ENCODE results near the gene TMEM9B. TPM values are rescaled to one million over a fixed set of nuclear protein-coding genes. Genes with fewer than 3 reads are reported as not detected.

The TMEM9B gene
- polyA plus RNA-seq, 2 of the 4 experiments (the other 2 are of a cell fraction) = 35.1 to 47.3 TPM

GRCh38 chr11:8941341-8942103 is 22.7 kb downstream of the TMEM9B start:
- Histone ChIP-seq H3K4me2 (no peak overlapping the region), H3K4me1 (no peaks in the 10 kb centered on the region), H3K9me3 (no peaks in the 10 kb centered on the region), H3K27ac (no peak overlapping the region), H3K4me3 (no peak overlapping the region)
- DNase-seq (ENCODE audit: low read depth in 1 of 2, low spot score in 1 of 2) (no peak), ATAC-seq (no peak), FAIRE-seq (no peak)
- POLR2A ChIA-PET = no interaction called here
- TF ChIP-seq EP300 (IDR thresholded peaks at IDR 0.05) (no peak), EHMT2 (IDR thresholded peaks at IDR 0.05; ENCODE audit: low read depth) (no peak), NR3C1 (IDR thresholded peaks at IDR 0.05) (no peak), PHF8 (IDR thresholded peaks at IDR 0.05; ENCODE audit: borderline replicate concordance, low read depth) (no peak), RCOR1 (IDR thresholded peaks at IDR 0.05; ENCODE audit: low read depth, low read length) (no peak), MAFK (IDR thresholded peaks at IDR 0.05; ENCODE audit: partially characterized antibody) (no peak), RNF2 (IDR thresholded peaks at IDR 0.05; ENCODE audit: borderline replicate concordance, low read depth) (no peak)
- TF ChIP-seq, protein P1, sequence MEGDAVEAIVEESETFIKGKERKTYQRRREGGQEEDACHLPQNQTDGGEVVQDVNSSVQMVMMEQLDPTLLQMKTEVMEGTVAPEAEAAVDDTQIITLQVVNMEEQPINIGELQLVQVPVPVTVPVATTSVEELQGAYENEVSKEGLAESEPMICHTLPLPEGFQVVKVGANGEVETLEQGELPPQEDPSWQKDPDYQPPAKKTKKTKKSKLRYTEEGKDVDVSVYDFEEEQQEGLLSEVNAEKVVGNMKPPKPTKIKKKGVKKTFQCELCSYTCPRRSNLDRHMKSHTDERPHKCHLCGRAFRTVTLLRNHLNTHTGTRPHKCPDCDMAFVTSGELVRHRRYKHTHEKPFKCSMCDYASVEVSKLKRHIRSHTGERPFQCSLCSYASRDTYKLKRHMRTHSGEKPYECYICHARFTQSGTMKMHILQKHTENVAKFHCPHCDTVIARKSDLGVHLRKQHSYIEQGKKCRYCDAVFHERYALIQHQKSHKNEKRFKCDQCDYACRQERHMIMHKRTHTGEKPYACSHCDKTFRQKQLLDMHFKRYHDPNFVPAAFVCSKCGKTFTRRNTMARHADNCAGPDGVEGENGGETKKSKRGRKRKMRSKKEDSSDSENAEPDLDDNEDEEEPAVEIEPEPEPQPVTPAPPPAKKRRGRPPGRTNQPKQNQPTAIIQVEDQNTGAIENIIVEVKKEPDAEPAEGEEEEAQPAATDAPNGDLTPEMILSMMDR (IDR thresholded peaks at IDR 0.05) = no peak
- WGBS (ENCODE audit: missing lambda C conversion rate) = 74% methylated on average over 8 of the region's 8 CpGs
- CTCF ChIA-PET = interaction anchor here (1.2 kb wide), 2 partner anchors 78 to 196 kb away, joined by 3 read pairs; no protein-coding TSS in a partner anchor

GRCh38 chr11:8937659-8938058 is 26.6 kb downstream of the TMEM9B start:
- Histone ChIP-seq H3K27ac (no peak overlapping the region), H3K4me3 (no peak overlapping the region), H3K4me2 (no peak overlapping the region), H3K4me1 (peaks cover 11% of the 10 kb centered on the region), H3K9me3 (no peaks in the 10 kb centered on the region)
- TF ChIP-seq, protein P2, sequence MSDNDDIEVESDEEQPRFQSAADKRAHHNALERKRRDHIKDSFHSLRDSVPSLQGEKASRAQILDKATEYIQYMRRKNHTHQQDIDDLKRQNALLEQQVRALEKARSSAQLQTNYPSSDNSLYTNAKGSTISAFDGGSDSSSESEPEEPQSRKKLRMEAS (IDR thresholded peaks at IDR 0.05) = no peak
- ChIA-PET POLR2A (interaction anchor here (1.1 kb wide), 1 partner anchor 249 kb away, joined by 3 read pairs; no protein-coding TSS in a partner anchor), CTCF (interaction anchor here (0.9 to 5.2 kb wide), 5 partner anchors 10 to 200 kb away, joined by 3 to 25 read pairs (median 3); partner anchors contain the start of gene AKIP1)
- WGBS (ENCODE audit: missing lambda C conversion rate) = 80% methylated on average over 14 of the region's 14 CpGs
- no peak for ATAC-seq
- no peak for DNase-seq (ENCODE audit: low read depth in 1 of 2, low spot score in 1 of 2)
- no peak for FAIRE-seq

DNA sequence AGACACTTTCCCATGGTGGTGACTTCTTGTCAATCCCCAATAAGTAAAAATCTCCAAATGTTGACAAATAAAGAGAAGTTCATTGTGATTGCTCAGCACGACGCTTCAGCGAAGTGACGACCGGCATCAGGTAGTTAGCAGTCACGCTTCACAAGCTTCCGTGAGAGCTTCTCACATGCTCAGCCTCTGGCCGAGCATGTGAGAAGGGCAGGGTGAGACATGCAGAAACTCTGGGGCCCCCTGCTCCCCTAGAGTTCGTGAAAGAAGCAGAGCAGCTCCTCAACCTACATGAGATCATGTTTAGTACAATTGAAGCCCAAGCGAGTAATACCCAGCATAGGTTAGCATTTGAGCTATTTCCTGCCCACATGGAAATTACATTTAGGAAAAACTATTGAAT is 27.1 kb downstream of the TMEM9B start:
- ChIA-PET CTCF (interaction anchor here (0.9 to 5.2 kb wide), 5 partner anchors 10 to 201 kb away, joined by 3 to 25 read pairs (median 4); partner anchors contain the start of gene AKIP1), POLR2A (no interaction called here)
- WGBS (ENCODE audit: missing lambda C conversion rate) = 92% methylated on average over 10 of the region's 10 CpGs
- ATAC-seq (no peak), FAIRE-seq (no peak), DNase-seq (ENCODE audit: low read depth in 1 of 2, low spot score in 1 of 2) (no peak)
- TF ChIP-seq CHD2 (IDR thresholded peaks at IDR 0.05; ENCODE audit: low read length, partially characterized antibody) (no peak), E2F6 (IDR thresholded peaks at IDR 0.05; ENCODE audit: borderline replicate concordance, low read depth) (no peak), KDM5A (IDR thresholded peaks at IDR 0.05) (no peak), ZFP36 (IDR thresholded peaks at IDR 0.05; ENCODE audit: borderline replicate concordance, partially characterized antibody) (no peak), HOXA7 (CRISPR knock-in tag; IDR thresholded peaks at IDR 0.05) (no peak), ELK1 (IDR thresholded peaks at IDR 0.05; ENCODE audit: low read depth, low read length) (no peak), ZNF302 (CRISPR knock-in tag; IDR thresholded peaks at IDR 0.05) (no peak), REST (IDR thresholded peaks at IDR 0.05) (no peak), RCOR1 (IDR thresholded peaks at IDR 0.05; ENCODE audit: low read depth, low read length) (no peak), KDM1A (IDR thresholded peaks at IDR 0.05; ENCODE audit: low read depth) (no peak), HOXB13 (CRISPR knock-in tag; IDR thresholded peaks at IDR 0.05; ENCODE audit: low read depth) (no peak)
- TF ChIP-seq, protein P3, sequence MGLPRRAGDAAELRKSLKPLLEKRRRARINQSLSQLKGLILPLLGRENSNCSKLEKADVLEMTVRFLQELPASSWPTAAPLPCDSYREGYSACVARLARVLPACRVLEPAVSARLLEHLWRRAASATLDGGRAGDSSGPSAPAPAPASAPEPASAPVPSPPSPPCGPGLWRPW (IDR thresholded peaks at IDR 0.05) = no peak
- TF ChIP-seq, protein P4, sequence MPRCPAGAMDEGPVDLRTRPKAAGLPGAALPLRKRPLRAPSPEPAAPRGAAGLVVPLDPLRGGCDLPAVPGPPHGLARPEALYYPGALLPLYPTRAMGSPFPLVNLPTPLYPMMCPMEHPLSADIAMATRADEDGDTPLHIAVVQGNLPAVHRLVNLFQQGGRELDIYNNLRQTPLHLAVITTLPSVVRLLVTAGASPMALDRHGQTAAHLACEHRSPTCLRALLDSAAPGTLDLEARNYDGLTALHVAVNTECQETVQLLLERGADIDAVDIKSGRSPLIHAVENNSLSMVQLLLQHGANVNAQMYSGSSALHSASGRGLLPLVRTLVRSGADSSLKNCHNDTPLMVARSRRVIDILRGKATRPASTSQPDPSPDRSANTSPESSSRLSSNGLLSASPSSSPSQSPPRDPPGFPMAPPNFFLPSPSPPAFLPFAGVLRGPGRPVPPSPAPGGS (IDR thresholded peaks at IDR 0.05) = no peak
- peaks cover 11% of the 10 kb centered on the region for H3K4me1 ChIP-seq
- no peak overlapping the region for H3K4me3 ChIP-seq
- H3K27ac ChIP-seq = no peak overlapping the region
- H3K9me3 ChIP-seq = no peaks in the 10 kb centered on the region
- H3K4me2 ChIP-seq = no peak overlapping the region

Data from A549 (cell line).